Upper lobe of right lung (tissue), 1 donor: ENCODE measurements around the gene SCAF11. TPM values are rescaled to one million over a fixed set of nuclear protein-coding genes. Genes with fewer than 3 reads are reported as not detected.

ENCODE experiments used
- ATAC-seq: fragments of 200-7000 bp; cut with Tn5 transposase; one replicate; pipeline ENCODE4 v1.9.1; 2020; ENCODE audit warnings: mild to moderate bottlenecking, moderate library complexity
- DNase-seq: peaks from one replicate; pipeline ENCODE4 v3.0.0-alpha.2; 2020
- H3K27ac ChIP-seq: fragments of 200-600 bp; one replicate; pipeline ENCODE4 v1.8.0; 2022
- H3K27me3 ChIP-seq: fragments of 200-600 bp; one replicate; pipeline ENCODE4 v1.8.0; 2022; ENCODE audit warnings: mild to moderate bottlenecking
- H3K36me3 ChIP-seq: fragments of 200-600 bp; one replicate; pipeline ENCODE4 v1.8.0; 2022
- H3K4me1 ChIP-seq: fragments of 200-600 bp; one replicate; pipeline ENCODE4 v1.8.0; 2022
- H3K4me3 ChIP-seq: fragments of 200-600 bp; one replicate; pipeline ENCODE4 v1.8.0; 2022; ENCODE audit warnings: mild to moderate bottlenecking
- H3K9me3 ChIP-seq: fragments of 200-600 bp; one replicate; pipeline ENCODE4 v1.8.0; 2022
- intact Hi-C: fragments of 100-400 bp; cut with DNase I; formaldehyde crosslinking; loops from one replicate; pipeline ENCODE4 v1.11.0; 2022
- total RNA-seq: library from RNA; stranded (reverse); fragmentation: NEBNext Ultra II Directional; extraction: Animal tissue kit (Norgen Biotek cat#: 25700); gene quantifications from one replicate; pipeline ENCODE4 v1.2.1, GENCODE V29; 2021
- TF ChIP-seq, protein P1 (sequence below): fragments of 200-600 bp; IDR thresholded peaks from one replicate; pipeline ENCODE4 v1.8.0; 2022; ENCODE audit warnings: antibody characterized with exemption
- donor health status: DM: no; HTN: yes; CAD: no; lungs with severe emphysema.

The SCAF11 gene
- total RNA-seq, 1 donor from 2014 or later = 119 TPM

DNA sequence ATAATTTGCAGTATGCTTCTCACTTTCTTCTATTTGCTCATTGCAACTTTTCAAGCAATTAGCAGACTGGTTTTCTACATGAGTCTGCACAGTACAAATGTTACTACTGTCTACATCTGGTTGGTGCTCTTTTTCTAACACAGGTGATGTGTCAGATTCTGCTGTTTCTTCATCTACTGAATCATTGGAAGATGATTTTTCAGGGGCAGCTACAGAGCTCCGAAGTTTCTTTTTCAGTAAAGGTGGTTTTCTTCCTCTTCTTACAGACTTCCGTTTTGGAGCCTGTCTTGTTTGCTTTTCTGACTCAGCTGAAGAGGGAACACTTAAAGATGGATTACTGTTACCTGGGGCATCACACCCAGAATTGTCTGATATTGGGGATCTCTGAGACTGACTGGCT, 62.1 kb downstream of the SCAF11 start:
- Histone ChIP-seq H3K36me3 (peaks cover 98% of the 10 kb centered on the region), H3K4me3 (no peak overlapping the region), H3K9me3 (no peaks in the 10 kb centered on the region), H3K27me3 (no peaks in the 10 kb centered on the region), H3K27ac (no peak overlapping the region), H3K4me1 (no peaks in the 10 kb centered on the region)
- TF ChIP-seq, protein P1, sequence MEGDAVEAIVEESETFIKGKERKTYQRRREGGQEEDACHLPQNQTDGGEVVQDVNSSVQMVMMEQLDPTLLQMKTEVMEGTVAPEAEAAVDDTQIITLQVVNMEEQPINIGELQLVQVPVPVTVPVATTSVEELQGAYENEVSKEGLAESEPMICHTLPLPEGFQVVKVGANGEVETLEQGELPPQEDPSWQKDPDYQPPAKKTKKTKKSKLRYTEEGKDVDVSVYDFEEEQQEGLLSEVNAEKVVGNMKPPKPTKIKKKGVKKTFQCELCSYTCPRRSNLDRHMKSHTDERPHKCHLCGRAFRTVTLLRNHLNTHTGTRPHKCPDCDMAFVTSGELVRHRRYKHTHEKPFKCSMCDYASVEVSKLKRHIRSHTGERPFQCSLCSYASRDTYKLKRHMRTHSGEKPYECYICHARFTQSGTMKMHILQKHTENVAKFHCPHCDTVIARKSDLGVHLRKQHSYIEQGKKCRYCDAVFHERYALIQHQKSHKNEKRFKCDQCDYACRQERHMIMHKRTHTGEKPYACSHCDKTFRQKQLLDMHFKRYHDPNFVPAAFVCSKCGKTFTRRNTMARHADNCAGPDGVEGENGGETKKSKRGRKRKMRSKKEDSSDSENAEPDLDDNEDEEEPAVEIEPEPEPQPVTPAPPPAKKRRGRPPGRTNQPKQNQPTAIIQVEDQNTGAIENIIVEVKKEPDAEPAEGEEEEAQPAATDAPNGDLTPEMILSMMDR = no peak
- no peak for DNase-seq
- peak; percentile 22 for ATAC-seq
- intact Hi-C loops = no loop called here

DNA sequence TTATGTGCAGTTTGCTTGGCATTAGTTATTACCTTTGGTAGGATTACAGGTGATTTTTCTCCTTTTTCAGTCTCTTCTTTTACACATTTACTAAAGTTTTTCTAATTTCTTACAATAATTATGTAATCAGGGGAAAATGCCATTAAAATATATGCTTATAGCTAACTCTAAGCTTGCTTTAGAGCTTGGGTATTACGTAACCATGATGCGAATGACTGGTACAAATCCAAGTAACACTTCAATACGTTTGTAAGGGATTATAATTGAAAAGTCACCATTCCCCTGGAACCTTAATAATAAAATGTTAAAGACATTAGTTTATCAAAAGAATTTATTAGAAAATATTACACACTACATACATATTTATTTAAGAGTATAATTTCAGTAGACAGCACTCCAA, 71.6 kb downstream of the SCAF11 start:
- TF ChIP-seq, protein P1 = no peak
- no peak overlapping the region for H3K27ac ChIP-seq
- H3K4me3 ChIP-seq = no peak overlapping the region
- no peak for DNase-seq
- no peaks in the 10 kb centered on the region for H3K9me3 ChIP-seq
- H3K4me1 ChIP-seq = no peaks in the 10 kb centered on the region
- ATAC-seq = no peak
- intact Hi-C loops = no loop called here
- no peaks in the 10 kb centered on the region for H3K27me3 ChIP-seq
- H3K36me3 ChIP-seq = peaks cover 46% of the 10 kb centered on the region

DNA sequence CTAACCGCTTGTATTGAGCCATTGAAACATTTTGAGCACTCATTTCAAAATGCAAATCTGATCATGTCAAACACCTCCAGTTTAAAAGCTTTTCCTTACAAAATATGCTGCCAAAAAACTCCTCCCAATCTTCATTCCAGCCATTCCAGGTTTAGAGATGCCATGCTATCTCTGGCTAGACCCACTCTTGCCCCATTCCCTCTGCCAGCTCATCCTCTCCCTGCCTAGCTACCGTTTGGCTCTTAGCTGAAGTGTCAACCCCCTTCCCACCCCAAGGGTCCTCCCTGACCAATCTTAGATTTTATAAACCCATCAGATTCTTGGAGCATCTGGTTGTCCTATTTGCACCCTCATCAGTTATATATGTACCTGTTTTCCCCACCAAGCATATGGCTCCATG, 75.0 kb downstream of the SCAF11 start:
- H3K36me3 ChIP-seq = peaks cover 13% of the 10 kb centered on the region
- H3K27ac ChIP-seq = no peak overlapping the region
- no peaks in the 10 kb centered on the region for H3K4me1 ChIP-seq
- DNase-seq (no peak), ATAC-seq (no peak)
- H3K4me3 ChIP-seq = no peak overlapping the region
- no peaks in the 10 kb centered on the region for H3K27me3 ChIP-seq
- TF ChIP-seq, protein P1 = no peak
- no peaks in the 10 kb centered on the region for H3K9me3 ChIP-seq
- intact Hi-C loops = no loop called here

DNA sequence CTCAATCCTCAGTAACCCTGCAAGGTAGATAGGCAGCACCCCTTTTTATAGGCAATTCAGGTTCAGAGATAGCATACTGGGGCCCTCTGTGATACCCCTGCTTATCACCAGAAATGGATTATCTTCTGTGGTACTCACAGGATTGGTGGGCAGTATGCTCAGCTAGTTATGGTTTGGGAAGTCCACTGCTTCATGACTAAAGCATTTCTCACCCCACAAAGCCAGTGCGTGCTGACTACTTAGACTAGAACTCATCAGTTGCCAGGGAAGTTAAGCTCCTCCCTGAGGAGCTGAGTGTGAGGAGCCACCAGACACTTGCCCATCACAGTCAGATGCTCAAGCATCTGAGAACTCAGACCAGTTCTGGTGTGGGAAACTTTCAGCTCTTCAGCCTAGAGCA, 76.3 kb downstream of the SCAF11 start:
- intact Hi-C loops = no loop called here
- Histone ChIP-seq H3K27me3 (no peaks in the 10 kb centered on the region), H3K9me3 (no peaks in the 10 kb centered on the region), H3K4me1 (no peaks in the 10 kb centered on the region), H3K4me3 (no peak overlapping the region), H3K36me3 (peaks cover 12% of the 10 kb centered on the region), H3K27ac (no peak overlapping the region)
- peak; percentile 41 for ATAC-seq
- no peak for DNase-seq
- TF ChIP-seq, protein P1 = no peak

DNA sequence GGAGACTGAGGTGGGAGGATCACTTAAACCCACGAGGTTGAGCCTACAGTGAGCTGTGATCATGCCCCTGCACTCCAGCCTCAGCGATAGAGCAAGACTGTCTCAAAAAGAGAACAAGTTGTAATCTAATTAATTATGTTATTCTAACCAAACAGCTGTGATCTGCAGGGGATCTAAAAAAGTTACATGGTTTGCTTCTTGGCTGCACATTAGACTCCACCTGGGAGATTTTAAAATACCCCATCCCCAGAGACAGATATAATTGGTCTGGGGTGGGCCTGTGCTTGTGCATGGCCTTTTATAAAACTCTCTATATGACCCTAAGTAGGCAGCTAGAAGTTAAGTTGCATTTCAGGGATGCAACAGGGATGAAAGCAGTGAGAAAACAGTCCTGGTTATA, 76.7 kb downstream of the SCAF11 start:
- Histone ChIP-seq H3K27me3 (no peaks in the 10 kb centered on the region), H3K4me1 (no peaks in the 10 kb centered on the region), H3K36me3 (peaks cover 8% of the 10 kb centered on the region), H3K27ac (no peak overlapping the region), H3K4me3 (no peak overlapping the region), H3K9me3 (no peaks in the 10 kb centered on the region)
- ATAC-seq = no peak
- intact Hi-C loops = no loop called here
- DNase-seq = no peak
- TF ChIP-seq, protein P1 = no peak

DNA sequence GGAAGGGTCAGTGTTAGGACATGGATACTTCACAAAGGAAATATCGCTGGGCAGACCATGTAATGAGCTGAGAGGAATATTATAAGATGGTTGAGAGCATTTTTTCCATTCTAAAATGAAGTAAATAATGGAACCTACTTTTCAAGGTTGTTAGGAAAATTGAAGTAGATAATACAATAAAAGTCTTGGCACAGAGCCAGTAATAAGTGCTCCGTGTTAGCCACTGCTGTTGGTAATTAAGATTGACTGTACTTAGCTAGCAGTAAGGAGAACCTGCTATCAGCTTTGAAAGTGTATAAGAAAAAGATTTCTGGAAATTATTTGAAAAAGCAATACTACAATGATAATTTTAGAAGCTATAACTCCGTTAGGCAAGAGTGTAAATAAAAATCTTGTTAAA, 77.6 kb downstream of the SCAF11 start:
- Histone ChIP-seq H3K27ac (no peak overlapping the region), H3K4me1 (peaks cover 5% of the 10 kb centered on the region), H3K9me3 (no peaks in the 10 kb centered on the region), H3K36me3 (peaks cover 9% of the 10 kb centered on the region), H3K27me3 (no peaks in the 10 kb centered on the region), H3K4me3 (no peak overlapping the region)
- no peak for ATAC-seq
- DNase-seq = no peak
- TF ChIP-seq, protein P1 = no peak
- intact Hi-C loops = no loop called here
